Mucosa of descending colon (tissue), 3 donors: ENCODE data around the gene CNIH3. TPM values are rescaled to one million over a fixed set of nuclear protein-coding genes. Genes with fewer than 3 reads are reported as not detected.

Experiments used
- ATAC-seq: fragments of 200-7000 bp; cut with Tn5 transposase; one replicate; pipeline ENCODE4 v1.9.1; 2020; ENCODE audit warnings: mild to moderate bottlenecking, moderate library complexity
- DNase-seq, 3 donors: peaks; one replicate each; pipeline ENCODE4 v3.0.0-alpha.2; 2020
- H3K36me3 ChIP-seq: fragments of 200-600 bp; one replicate; pipeline ENCODE4 v1.8.0; 2021; ENCODE audit warnings: low read depth, mild to moderate bottlenecking
- H3K4me1 ChIP-seq: fragments of 200-600 bp; one replicate; pipeline ENCODE4 v1.8.0; 2021; ENCODE audit warnings: low read depth, mild to moderate bottlenecking
- H3K4me3 ChIP-seq: fragments of 200-600 bp; one replicate; pipeline ENCODE4 v1.8.0; 2021; ENCODE audit warnings: mild to moderate bottlenecking
- H3K9me3 ChIP-seq: fragments of 200-600 bp; one replicate; pipeline ENCODE4 v1.8.0; 2021; ENCODE audit warnings: mild to moderate bottlenecking
- CTCF ChIP-seq: fragments of 200-600 bp; IDR thresholded peaks from one replicate; pipeline ENCODE4 v1.8.0; 2022; ENCODE audit warnings: antibody characterized with exemption, mild to moderate bottlenecking
- intact Hi-C, 2 donors: fragments of 100-400 bp; cut with DNase I in 1 of 2; cut with micrococcal nuclease in 1 of 2; formaldehyde crosslinking; loops; one replicate each; pipeline versions ENCODE4 v1.11.0 to v1.11.1; 2022; cut with DNase I, micrococcal nuclease
- total RNA-seq, 3 donors: library from RNA; stranded (reverse); fragmentation: NEBNext Ultra II Directional in 2 of 3; extraction: Animal tissue kit (Norgen Biotek cat#: 25700) in 2 of 3; gene quantifications; one replicate each; pipeline versions ENCODE4 v1.2.1 to v1.2.4, GENCODE V29; 2021 to 2023
- donor health status: DM: no; HTN: no; CAD: no; lungs with moderate emphysema.
- donor health status: DM: no; HTN: no; CAD: no.
- donor health status: DM: no; HTN: yes; CAD: no.

Gene CNIH3
- total RNA-seq, 3 donors from 2014 or later = 1.0 to 2.5 (median 1.1) TPM

- ATAC-seq (no peak), DNase-seq (no peak)
- intact Hi-C loops = no loop called here
- H3K36me3 ChIP-seq = no peaks in the 10 kb centered on the region
- no peak for TF ChIP-seq CTCF
- H3K4me3 ChIP-seq = no peak overlapping the region
- H3K9me3 ChIP-seq = no peaks in the 10 kb centered on the region
- no peaks in the 10 kb centered on the region for H3K4me1 ChIP-seq
These were observed 114.4 kb downstream of the CNIH3 start for GRCh38 chr1:224730540-224730939.

- TF ChIP-seq CTCF = no peak
- H3K4me1 ChIP-seq = no peaks in the 10 kb centered on the region
- DNase-seq (no peak), ATAC-seq (no peak)
- H3K9me3 ChIP-seq = no peaks in the 10 kb centered on the region
- H3K36me3 ChIP-seq = no peaks in the 10 kb centered on the region
- H3K4me3 ChIP-seq = no peak overlapping the region
- intact Hi-C loops = no loop called here
These were observed 114.8 kb downstream of the CNIH3 start for GRCh38 chr1:224730965-224731364.

- TF ChIP-seq CTCF = no peak
- intact Hi-C loops = no loop called here
- Histone ChIP-seq H3K36me3 (no peaks in the 10 kb centered on the region), H3K4me3 (no peak overlapping the region), H3K9me3 (no peaks in the 10 kb centered on the region), H3K4me1 (no peaks in the 10 kb centered on the region)
- DNase-seq (no peak), ATAC-seq (no peak)
These were observed 115.5 kb downstream of the CNIH3 start for GRCh38 chr1:224731633-224732032.

- no peak for TF ChIP-seq CTCF
- H3K4me3 ChIP-seq = no peak overlapping the region
- peak; percentile 48 for ATAC-seq
- no peak for DNase-seq
- H3K4me1 ChIP-seq = no peaks in the 10 kb centered on the region
- no peaks in the 10 kb centered on the region for H3K36me3 ChIP-seq
- intact Hi-C loops = no loop called here
- no peaks in the 10 kb centered on the region for H3K9me3 ChIP-seq
These were observed 116.4 kb downstream of the CNIH3 start for GRCh38 chr1:224732377-224733026.

GRCh38 chr1:224733027-224733911 lies 117.2 kb downstream of the CNIH3 start:
- intact Hi-C loops = no loop called here
- ATAC-seq (peak; percentile 59), DNase-seq (no peak)
- Histone ChIP-seq H3K4me1 (no peaks in the 10 kb centered on the region), H3K36me3 (no peaks in the 10 kb centered on the region), H3K4me3 (no peak overlapping the region), H3K9me3 (no peaks in the 10 kb centered on the region)
- TF ChIP-seq CTCF = no peak
